ENCODE measurements around the gene DNAJB12. TPM values are rescaled to one million over a fixed set of nuclear protein-coding genes. Genes with fewer than 3 reads are reported as not detected.

DNAJB12 gene
- total and polyA plus RNA-seq, 10 of the 15 experiments (the other 5 are each of a cell fraction or from before 2014, with no cell fraction given) = 4.6 to 31.6 (median 18.8) TPM

DNA sequence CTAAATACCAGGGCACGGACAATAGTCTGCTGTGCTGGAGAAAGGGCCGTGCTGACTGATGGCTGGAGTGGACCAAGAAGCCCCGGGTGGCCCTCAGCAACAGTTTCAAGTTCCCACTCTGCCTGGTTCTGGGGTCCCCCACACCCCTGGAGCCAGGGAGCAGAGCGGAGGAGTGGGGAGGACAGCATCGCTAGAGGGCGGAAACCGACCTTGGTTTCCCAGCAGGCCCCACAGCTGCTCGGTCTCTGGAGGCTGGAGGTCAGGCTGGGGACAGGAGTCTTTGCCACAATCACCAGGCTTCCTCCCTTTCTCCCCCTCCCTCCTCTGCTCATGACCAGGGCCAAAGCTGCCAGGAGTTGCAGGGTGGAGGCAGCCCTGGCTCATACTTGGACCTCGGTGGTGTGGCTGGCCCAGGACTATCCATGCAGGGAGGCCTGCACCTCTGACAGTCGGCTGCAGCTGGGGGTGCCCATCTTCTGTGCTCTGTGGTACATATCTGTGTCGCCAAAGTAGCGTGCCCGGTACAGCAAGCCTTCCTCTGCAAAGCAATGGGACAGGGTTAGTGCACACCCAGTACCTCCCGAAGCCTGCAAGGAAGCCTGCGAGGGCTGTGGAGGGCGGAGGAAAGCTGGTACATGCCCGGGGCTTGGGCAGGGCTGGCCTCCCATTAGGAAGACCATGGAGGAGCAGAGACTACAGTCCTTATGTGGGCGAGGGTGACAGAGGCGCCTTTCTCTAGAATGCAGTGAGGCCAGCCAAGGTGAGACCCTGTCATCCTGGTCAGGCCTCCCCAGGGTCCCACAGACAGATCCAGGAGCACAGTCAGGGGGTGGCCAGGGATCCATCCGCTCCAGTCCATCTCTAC is 19.1 kb downstream of the DNAJB12 start:
- ChIA-PET CTCF (interaction anchor here (0.6 to 16.6 kb wide), 25 partner anchors 9 to 497 kb away, joined by 3 to 275 read pairs (median 5); partner anchors contain the start of genes ANAPC16, ASCC1 and DDIT4), SMC1A (ENCODE audit: uncharacterized antibody, unreplicated experiment) (interaction anchor here (0.9 to 9.7 kb wide), 17 partner anchors 15 to 288 kb away, joined by 3 to 168 read pairs (median 17); partner anchors contain the start of genes ASCC1 and DDIT4), RAD21 (ENCODE audit: unreplicated experiment) (interaction anchor here (0.6 to 11.6 kb wide), 22 partner anchors 15 to 665 kb away, joined by 3 to 170 read pairs (median 6); partner anchors contain the start of genes ANAPC16, ASCC1 and DDIT4), POLR2A (interaction anchor here (0.5 to 8.0 kb wide), 13 partner anchors 15 to 287 kb away, joined by 3 to 120 read pairs (median 6); partner anchors contain the start of gene DDIT4)
- DNase-seq (ENCODE audit: low read depth, low spot score) = no peak
- no peak overlapping the region; the same call in 1 of the 2 replicates for H3K4me3 ChIP-seq
- no peak for FAIRE-seq
- in situ Hi-C loops (cut with MboI) = loop anchor here (5.0 to 10.0 kb wide), 4 partner anchors 108 to 441 kb away; no protein-coding TSS in a partner anchor
- peak overlapping the region; percentile 69 for H3K9ac ChIP-seq (ENCODE audit: control insufficient read depth, insufficient read depth, low read length)
- no peaks in the 10 kb centered on the region for H4K20me1 ChIP-seq (ENCODE audit: control insufficient read depth, insufficient read depth)
- BruUV-seq (replicated peaks) = TSS peak; percentile 52
- peak overlapping the region; percentile 93 for H3K27ac ChIP-seq (ENCODE audit: control insufficient read depth, insufficient read depth)
- peak overlapping the region; percentile 46; the same call in 1 of the 2 replicates for H2AFZ ChIP-seq (ENCODE audit: control insufficient read depth, low read depth, low read length)
- H3K4me1 ChIP-seq (ENCODE audit: control insufficient read depth, insufficient read depth, low read length) = peaks cover 68% of the 10 kb centered on the region
- peaks cover 15 to 24% of the 10 kb centered on the region in 2 experiments; a peak in 3 of 4 replicates for H3K36me3 ChIP-seq (ENCODE audit: control insufficient read depth in 2 of 2, insufficient read depth in 2 of 2, low read length in 1 of 2)
- H3K27me3 ChIP-seq (replicated peaks in 1 of 2; ENCODE audit: control insufficient read depth in 2 of 2, insufficient read depth in 2 of 2, low read length in 1 of 2) = no peaks in the 10 kb centered on the region
- no peaks in the 10 kb centered on the region; the same call in 1 of the 2 replicates for H3K79me2 ChIP-seq (ENCODE audit: control insufficient read depth, insufficient read depth, low read length)
- WGBS (ENCODE audit: insufficient coverage, insufficient replicate concordance, low lambda C conversion rate, missing lambda C conversion rate) = 18% methylated on average over 20 of the region's 20 CpGs
- H3K9me3 ChIP-seq (replicated peaks; ENCODE audit: control insufficient read depth, insufficient read depth, low read length) = no peaks in the 10 kb centered on the region; the same call in 2 of the 3 replicates
- ATAC-seq = peak; percentile 42
- intact Hi-C loops (cut with micrococcal nuclease; ENCODE audit: unreplicated experiment) = loop anchor here (1.0 to 2.0 kb wide), 8 partner anchors 15 to 439 kb away; partner anchors contain the start of gene DDIT4
- peak overlapping the region; percentile 70 for H3K4me2 ChIP-seq (ENCODE audit: control insufficient read depth, insufficient read depth)
- TF ChIP-seq JUND (IDR thresholded peaks at IDR 0.05; ENCODE audit: low read depth, low read length) (no peak), IKZF2 (IDR thresholded peaks at IDR 0.05) (no peak), RB1 (IDR thresholded peaks at IDR 0.05; ENCODE audit: borderline replicate concordance) (peak; percentile 72), GABPA (IDR thresholded peaks at IDR 0.05; ENCODE audit: low read depth) (no peak), STAT3 (IDR thresholded peaks at IDR 0.05; ENCODE audit: low read depth, low read length) (no peak), ZSCAN29 (IDR thresholded peaks at IDR 0.05) (no peak), KLF5 (IDR thresholded peaks at IDR 0.05; ENCODE audit: partially characterized antibody) (no peak), STAT1 (conservative IDR thresholded peaks at IDR 0.05) (0 out of 2 replicates have a peak, but pooled peaks have one; percentile 25), TCF3 (IDR thresholded peaks at IDR 0.05; ENCODE audit: borderline replicate concordance, insufficient read depth, low read depth, low read length) (peak; percentile 80), ATF7 (IDR thresholded peaks at IDR 0.05; ENCODE audit: low read depth) (no peak)
- TF ChIP-seq, protein P1, sequence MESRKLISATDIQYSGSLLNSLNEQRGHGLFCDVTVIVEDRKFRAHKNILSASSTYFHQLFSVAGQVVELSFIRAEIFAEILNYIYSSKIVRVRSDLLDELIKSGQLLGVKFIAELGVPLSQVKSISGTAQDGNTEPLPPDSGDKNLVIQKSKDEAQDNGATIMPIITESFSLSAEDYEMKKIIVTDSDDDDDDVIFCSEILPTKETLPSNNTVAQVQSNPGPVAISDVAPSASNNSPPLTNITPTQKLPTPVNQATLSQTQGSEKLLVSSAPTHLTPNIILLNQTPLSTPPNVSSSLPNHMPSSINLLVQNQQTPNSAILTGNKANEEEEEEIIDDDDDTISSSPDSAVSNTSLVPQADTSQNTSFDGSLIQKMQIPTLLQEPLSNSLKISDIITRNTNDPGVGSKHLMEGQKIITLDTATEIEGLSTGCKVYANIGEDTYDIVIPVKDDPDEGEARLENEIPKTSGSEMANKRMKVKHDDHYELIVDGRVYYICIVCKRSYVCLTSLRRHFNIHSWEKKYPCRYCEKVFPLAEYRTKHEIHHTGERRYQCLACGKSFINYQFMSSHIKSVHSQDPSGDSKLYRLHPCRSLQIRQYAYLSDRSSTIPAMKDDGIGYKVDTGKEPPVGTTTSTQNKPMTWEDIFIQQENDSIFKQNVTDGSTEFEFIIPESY (IDR thresholded peaks at IDR 0.05) = no peak
- TF ChIP-seq, protein P2, sequence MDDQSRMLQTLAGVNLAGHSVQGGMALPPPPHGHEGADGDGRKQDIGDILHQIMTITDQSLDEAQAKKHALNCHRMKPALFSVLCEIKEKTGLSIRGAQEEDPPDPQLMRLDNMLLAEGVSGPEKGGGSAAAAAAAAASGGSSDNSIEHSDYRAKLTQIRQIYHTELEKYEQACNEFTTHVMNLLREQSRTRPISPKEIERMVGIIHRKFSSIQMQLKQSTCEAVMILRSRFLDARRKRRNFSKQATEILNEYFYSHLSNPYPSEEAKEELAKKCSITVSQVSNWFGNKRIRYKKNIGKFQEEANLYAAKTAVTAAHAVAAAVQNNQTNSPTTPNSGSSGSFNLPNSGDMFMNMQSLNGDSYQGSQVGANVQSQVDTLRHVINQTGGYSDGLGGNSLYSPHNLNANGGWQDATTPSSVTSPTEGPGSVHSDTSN (IDR thresholded peaks at IDR 0.05; ENCODE audit: insufficient replicate concordance, low read depth, low read length) = no peak
- TF ChIP-seq, protein P3, sequence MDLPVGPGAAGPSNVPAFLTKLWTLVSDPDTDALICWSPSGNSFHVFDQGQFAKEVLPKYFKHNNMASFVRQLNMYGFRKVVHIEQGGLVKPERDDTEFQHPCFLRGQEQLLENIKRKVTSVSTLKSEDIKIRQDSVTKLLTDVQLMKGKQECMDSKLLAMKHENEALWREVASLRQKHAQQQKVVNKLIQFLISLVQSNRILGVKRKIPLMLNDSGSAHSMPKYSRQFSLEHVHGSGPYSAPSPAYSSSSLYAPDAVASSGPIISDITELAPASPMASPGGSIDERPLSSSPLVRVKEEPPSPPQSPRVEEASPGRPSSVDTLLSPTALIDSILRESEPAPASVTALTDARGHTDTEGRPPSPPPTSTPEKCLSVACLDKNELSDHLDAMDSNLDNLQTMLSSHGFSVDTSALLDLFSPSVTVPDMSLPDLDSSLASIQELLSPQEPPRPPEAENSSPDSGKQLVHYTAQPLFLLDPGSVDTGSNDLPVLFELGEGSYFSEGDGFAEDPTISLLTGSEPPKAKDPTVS (IDR thresholded peaks at IDR 0.05; ENCODE audit: low read depth, low read length) = no peak
- TF ChIP-seq, protein P4, sequence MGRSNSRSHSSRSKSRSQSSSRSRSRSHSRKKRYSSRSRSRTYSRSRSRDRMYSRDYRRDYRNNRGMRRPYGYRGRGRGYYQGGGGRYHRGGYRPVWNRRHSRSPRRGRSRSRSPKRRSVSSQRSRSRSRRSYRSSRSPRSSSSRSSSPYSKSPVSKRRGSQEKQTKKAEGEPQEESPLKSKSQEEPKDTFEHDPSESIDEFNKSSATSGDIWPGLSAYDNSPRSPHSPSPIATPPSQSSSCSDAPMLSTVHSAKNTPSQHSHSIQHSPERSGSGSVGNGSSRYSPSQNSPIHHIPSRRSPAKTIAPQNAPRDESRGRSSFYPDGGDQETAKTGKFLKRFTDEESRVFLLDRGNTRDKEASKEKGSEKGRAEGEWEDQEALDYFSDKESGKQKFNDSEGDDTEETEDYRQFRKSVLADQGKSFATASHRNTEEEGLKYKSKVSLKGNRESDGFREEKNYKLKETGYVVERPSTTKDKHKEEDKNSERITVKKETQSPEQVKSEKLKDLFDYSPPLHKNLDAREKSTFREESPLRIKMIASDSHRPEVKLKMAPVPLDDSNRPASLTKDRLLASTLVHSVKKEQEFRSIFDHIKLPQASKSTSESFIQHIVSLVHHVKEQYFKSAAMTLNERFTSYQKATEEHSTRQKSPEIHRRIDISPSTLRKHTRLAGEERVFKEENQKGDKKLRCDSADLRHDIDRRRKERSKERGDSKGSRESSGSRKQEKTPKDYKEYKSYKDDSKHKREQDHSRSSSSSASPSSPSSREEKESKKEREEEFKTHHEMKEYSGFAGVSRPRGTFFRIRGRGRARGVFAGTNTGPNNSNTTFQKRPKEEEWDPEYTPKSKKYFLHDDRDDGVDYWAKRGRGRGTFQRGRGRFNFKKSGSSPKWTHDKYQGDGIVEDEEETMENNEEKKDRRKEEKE (IDR thresholded peaks at IDR 0.05) = no peak

All from GM12878 (cell line).